HG02588 (cell line): ENCODE measurements around the gene PLXDC1.
A peak's percentile ranks its signal among the peaks of the same experiment; 100 is the strongest.

ENCODE experiments used
- ATAC-seq: cut with Tn5 transposase; IDR thresholded peaks from one replicate; pipeline ENCODE4 v1.9.1; 2021; ENCODE audit warnings: mild to moderate bottlenecking, moderate library complexity; ENCODE audit not compliant: unreplicated experiment

PLXDC1 gene

DNA sequence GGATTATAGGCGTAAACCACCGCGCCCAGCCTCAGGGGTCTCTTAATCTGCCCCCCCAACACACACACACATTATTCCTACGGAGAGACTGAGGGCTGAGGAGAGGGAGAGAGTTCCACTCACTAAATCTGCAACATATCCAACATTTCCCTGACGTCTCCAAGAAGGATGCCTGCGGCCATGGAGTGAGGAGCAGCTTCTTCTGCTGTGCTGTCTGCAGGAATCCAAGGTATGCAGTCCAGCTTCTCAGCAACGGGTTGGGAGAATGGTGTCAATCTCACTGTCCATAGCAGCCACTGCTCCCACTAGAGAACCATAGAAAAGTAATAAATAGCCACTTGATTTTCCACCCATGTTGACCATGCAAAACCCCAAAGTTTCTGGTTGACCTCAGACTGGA lies 5.1 kb upstream of the PLXDC1 start:
- ATAC-seq = no peak

DNA sequence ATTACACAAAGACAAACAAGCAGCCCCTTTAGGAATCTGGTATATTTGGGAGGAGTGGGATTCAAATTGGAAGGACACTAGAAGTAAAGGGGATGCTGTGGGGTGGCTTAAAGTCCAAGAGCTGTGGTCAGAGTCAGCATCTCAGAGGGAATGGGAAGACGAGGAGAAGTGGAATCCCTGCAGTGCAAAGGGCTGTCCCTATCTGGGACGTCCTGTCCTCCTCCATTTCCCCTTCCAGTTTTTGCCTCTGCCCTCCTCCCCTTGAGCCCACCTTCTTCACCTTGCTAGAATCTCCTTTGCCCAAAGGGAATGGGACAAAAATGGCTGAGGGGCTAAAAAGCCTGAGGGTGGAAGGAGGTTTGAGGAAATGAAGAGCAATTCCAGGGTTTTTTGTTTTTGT lies 4.2 kb upstream of the PLXDC1 start:
- no peak for ATAC-seq

DNA sequence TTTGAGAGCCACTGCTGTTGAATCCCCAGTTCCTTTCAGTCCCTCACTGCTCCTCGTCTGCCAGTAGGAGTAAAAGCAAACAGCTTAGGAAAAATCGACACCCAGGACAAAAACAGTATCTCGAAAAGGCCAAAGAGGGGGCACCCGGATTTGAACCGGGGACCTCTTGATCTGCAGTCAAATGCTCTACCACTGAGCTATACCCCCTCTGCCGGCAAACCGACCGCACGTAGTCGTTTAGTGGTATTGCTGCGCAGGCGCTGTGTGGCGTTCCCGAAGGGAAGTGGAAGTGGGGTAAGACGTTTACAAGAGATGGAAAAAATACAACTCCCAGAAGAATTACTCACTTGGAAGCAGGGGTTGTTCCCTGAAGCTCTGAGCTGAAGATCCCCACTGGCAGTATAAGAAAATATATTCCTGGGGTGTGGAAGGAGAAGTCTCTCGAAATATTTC lies 2.2 kb upstream of the PLXDC1 start:
- ATAC-seq = peak; percentile 54

DNA sequence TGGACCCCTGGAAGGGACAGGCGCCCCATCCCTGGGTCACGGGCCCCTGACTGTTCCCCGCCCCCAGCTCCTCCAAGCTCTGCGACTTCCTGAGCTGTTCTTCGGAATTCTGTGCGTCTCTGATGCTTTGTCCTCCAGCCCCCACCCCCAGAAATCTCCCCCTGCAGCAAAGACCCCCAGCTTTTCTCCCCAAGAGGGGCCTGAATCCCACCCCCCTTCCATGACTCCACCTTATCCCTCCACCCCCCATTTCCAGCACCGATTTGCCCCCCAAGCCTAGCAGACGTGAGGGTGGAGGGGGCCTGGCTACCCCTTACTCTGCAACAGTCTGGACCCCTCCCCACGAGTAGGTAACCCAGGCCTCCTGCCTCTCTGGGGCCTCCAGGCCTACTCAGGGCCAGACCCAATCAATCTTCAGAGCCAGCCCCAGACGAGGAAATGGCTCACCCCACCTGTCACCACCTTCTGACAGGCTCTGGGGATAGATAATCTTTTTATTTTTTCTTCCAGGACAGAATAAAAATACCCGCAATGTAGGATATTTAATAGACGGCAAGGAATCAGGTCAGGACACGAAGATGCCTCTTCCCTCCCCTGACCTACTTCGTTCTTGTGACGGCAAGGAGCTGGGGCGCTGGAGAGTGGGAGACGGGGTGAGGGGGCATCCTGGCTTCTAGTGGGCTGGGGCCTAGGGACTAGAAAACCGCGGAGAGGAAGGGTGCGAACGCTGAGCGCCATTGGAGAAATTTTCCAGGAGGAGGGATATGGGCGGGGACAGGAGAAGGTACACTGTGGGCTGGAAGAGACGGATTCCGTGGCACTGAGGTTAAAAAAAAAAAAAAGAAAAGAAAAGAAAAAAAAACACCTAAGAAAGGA lies 744 bp upstream of the PLXDC1 start:
- no peak for ATAC-seq

DNA sequence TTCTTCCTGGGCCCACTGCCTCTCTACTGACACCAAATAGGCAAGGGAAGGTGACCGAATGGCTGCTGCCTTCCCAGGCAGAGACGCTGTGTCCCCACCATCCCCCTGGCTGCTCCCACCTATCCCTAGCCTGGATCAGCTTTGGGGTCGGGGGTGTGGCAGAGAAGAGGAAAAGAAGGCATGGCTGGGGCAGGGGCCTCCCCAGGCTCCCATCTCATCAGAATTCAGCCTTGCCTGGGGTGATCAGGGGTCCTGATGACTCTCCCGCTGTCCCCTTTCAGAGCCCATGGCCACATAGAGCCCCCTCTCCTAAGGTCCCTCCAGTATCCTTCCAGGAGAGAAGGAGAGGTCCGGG lies 665 bp downstream of the PLXDC1 start:
- ATAC-seq = no peak

DNA sequence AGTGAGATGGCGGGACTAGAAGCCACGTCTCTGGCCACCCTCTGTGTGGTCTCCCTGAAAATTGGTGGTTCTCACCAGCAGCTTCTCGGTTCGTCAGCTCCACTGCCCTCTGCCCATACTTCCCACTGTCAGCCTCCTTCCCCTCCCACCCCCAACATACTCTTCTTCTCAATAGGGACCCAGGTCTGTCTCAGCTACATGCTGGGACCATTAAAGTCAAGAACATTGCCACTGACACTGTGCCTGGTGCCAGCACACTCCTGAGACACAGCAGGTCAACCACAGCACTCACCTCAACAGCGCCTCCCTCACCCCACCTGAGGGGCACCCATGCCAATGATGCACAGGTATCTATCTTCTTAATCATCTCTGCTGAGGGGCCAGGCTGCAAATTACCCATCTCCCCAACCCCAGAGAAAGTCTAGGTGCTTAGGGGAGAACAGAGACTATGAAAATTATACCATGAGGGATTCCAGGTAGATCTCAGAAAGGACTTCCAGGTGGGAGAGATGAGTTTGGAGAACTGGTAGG lies 1.3 kb downstream of the PLXDC1 start:
- no peak for ATAC-seq

DNA sequence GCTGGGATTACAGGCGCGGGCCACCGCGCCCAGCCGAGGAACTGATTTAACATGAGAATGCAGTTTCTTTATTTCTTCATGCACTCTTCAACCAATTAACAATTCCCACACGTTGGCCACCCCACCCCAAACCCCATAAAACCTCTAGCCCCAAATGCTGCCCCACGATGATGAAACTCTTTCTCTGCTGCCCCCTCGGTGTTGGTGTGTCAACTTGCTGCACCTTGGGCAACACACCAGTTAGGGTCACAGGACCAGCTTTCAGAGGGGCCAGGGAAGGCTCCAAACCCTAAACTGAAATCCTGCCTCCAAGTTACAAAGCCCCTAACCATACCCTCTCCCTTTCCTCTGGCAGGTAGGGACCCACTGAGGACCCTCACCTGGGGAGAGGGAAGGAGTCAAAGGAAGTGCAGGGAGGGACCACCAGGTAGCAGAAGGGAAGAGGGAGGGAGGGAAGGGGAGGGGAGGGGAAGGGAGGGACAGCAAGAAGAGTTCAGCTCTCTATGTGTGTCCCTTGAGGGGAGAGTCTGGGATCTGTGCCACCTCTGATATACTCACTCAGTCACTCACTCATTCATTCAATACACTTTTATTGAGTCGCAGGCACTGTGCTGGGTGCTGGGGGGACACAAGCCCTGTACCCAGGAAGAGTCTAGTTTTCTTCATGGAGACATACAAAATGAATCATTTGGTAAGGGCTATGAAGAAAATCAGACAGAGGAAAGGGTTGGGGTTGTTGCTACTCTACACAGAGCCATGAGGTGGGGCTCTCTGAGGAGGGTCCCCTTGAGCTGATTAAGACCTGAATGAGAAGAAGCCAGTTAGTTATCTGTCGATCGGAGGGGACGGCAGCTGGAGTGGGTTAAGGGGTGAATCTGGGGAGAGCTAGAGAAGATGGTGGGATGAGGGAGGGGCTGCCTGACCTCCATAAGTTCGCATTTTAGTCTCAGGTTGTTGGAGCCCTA lies 3.9 kb downstream of the PLXDC1 start:
- no peak for ATAC-seq

DNA sequence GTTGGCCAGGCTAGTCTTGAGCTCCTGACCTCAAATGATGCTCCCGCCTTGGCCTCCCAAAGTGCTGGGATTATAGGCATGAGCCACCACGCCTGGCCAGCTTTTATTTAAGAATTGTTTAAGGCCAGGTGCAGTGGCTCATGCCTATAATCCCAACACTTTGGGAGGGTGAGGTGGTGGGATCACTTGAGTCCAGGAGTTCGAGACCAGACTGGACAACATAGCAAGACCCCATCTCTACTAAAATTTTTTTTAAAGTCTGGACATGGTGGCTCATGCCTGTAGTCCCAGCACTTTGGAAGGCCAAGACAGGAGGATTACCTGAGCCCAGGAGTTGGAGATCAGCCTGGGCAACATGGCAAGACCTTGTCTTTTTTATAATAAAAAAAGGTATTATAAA lies 5.2 kb downstream of the PLXDC1 start:
- no peak for ATAC-seq

DNA sequence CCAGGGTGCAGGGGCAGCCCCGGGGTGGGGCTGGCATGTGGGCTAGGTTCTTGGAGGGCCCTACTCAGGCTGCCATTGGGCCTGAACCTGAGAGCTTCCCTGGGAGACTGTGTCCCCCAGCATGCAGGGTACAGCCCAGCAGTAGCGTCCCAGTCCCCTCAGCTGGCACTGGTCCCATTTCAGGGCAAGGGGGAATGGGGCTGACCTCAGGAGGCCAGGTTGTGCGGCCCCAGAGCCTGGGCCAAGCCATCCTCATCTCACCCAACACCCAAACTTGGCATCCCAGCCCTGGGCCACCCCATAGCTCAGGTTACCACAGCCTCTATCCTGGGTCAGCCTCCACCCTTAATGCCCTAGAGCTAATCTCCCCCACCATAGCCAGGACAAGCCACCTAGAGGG lies 6.3 kb downstream of the PLXDC1 start:
- no peak for ATAC-seq

DNA sequence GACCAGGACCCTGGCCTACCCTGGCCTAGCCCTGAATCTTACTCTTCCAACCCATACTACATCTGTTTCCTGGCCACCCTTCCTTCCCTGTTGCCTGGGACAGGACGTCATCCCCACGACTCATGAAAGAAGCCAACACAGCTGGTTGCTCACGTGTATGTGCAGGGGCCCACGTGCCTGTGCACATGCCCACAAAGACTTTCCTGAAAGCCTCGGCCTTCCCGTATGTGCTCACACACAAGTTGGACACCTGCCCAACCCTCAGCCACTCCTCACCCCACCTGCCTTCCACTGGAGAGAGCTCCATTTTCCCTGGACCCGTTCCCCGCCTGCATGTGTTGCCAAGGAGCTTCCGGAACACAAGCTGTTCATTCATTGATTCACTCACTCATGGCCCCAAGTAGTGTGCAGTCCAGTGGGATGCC lies 7.0 kb downstream of the PLXDC1 start:
- no peak for ATAC-seq

DNA sequence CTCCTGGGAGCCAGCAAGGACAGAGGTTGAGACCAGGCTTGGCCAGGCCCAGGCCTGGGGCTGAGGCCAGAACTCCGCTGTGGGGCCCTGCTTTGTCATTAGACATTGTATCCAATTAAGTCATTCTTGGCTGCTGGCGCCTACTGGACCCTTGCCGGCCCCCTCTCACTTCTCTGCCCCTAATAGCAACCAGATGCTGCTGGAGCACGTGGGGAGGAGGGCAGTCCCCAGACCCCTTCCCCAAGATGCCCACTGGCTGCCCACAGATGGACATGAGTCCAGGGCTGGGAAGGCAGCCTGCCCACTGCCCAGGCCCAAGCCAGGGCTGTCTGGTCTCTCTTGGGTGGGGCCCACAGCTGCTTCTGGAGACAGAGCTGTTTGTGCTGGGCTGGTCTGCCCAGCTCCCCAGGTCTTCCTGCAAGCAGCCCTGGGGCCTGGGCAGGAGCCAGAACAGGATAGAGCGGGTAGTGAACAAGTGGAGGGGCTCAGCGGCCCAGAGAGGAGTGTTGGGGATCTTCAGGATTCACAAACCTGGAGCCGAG lies 7.8 kb downstream of the PLXDC1 start:
- no peak for ATAC-seq

DNA sequence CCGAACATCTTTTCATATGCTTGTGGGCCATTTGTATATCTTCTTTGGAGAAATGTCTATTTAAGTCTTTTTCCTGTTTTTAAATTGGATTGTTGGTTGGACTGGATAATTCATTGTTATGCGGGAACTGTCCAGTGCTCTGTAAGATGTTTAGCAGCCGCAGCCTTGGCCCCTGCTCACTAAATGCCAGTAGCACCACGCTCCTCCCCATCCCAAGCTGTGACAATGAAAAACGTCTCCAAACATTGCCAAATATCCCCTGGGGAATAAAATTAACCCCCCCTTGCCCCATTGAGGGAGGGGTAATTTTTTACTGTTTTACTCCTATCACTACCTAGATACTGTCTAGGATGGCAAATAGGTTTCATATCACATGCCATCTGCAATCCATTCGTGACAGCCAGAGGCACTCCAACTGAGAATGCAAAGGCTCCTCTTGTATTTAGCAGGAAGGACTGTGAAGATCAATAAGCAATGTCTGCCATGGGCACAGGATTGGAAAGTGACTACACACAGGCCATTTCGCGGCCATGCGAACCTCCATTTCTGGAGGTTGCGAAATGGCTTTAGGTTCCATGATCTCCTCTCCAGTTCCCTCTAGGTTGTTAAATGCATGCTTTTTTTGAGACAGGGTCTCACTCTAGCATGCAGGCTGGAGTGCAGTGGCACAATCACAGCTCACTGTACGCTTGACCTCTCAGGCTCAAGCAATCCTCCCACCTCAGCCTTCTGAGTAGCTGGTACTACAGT lies 9.3 kb downstream of the PLXDC1 start:
- ATAC-seq = no peak

DNA sequence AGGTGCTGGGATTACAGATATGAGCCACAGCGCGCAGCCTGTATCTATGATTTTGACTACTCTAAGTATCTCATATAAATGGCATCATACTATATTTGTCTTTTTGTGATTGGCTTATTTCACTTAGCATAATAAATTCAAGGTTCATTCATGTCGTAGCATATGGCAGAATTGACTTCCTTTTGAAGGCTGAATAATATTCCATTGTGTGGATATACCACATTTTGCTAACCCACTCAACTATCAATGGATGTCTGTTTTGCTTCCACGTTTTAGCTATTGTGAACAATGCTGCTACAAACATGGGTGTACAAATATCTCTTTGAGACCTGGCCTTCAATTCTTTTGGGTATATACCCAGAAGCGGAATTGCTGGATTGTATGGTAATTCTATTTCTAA lies 10.1 kb downstream of the PLXDC1 start:
- no peak for ATAC-seq

DNA sequence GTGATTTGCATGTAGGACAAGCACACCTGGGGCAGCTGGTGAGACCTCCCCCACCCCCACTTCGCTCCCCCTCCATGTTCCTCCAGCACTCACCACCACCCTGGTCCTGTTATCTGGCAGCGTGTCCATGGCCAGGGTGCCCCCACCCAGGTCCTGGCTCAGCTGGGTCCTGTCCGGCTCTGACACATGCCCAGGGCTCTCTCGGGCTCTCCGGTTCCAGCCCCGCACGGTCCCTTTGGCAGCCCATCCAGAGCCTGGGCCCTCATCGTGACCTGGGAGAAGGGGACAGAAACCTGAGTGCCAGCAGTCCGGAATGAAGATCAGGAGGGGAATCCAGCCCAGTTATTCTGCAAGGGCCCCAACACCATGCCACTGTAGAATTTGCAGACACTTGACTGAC lies 11.9 kb downstream of the PLXDC1 start:
- ATAC-seq = no peak

DNA sequence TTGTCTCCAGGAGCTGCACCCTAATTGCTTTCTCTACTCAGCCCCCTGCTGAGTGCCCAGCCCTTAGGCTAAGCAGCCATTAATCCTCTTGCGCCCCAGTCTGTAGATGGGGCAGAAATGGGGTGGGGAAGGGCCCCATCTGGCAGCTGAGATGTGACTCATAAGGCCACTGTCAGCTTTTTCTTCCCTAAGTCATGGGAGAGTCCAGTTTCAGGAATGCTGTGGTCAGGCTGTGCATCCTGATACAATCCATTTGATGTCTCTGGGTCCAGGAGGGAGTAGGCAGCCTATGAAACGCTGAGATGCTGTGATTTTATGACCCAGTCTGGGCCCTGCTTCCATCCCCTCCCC lies 12.3 kb downstream of the PLXDC1 start:
- no peak for ATAC-seq

DNA sequence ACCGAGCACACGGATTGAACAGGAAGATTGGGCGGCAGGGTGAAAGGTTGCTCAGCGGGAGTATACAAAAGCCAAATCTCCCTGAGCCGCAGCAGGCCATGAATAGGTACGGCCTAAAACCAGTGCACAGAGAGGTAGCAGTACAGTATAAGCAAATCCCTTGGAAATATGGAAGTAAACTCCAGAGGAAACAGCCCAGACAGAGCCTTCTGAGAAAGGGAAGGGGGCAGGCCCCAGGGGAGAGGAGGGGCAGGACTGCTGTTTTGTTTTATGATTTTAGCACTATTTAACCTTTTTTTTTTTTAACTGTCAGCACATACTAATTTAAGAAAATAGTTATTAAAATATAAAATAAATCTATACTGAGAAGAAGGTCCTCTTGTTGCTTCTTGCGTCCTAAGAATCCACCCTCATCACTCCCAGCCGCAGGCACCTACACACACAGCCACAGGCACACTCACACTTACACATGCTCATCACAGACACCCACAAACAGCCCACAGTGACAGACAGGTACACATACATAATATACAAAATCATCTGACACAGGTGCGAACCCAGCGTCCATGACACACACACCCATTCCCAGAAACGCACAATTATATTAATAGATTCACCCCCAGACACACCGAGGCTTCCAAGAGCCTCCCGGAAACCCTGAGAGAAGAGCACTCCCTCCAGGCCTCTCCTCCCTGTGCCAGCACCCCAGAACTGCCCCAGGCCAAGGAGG lies 12.8 kb downstream of the PLXDC1 start:
- no peak for ATAC-seq

DNA sequence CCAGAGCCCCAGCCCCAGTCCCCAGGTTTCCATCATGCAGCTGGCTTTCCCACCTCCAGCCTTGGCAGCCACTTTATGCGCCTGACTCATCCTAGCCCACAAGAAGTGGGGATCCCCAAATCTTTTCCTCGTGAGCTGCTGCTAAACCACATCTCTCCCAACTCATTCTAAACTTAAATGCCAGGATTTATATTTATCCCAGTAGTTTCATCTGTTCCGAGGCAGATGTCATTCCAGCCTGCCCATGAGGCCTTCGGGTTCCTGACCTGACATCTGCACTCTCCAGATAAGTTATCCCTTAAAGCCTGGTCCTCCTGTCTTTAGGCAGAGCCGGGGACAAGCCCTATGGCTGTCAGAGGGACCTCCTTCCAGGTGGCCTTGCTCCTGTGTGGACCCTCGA lies 16.6 kb downstream of the PLXDC1 start:
- no peak for ATAC-seq

DNA sequence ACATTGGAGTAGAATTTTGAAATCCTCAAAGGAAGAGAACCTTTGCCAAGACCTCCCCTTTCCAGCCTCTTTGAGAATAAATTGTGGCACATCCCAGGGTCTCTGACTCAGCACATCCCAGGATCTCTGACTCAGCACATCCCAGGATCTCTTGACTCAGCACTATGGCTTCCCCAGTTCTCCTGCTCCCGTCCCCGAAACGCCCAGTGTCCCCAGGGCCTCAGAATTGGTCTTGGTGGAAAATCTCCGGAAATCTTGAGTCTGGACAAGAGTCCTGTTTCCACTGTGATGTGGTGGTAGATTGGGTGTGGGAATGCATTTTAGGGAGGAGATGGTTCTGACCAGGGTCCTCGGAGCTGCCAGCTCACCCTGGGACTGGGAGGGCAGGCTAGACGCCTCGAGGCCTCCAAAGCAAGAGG lies 19.2 kb downstream of the PLXDC1 start:
- no peak for ATAC-seq

DNA sequence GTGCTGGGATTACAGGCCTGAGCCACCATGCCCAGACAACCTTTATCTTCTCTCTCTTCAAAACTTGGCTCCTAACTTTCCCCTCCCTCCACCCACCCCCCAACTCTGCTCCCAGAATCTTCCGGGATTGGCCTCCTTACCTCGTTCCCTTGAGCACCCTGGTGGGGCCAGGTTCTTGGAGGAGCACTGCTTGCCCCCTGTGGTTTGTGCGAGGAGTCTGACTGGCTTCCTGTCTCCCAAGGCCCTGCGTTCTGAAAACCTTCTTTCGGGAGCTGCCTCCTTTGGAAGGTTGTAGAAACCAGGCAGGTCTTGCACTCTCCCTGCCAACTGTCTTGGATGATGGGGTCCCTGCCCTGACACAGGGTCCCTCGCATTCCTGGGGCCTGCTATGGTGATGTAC lies 19.8 kb downstream of the PLXDC1 start:
- ATAC-seq = no peak

DNA sequence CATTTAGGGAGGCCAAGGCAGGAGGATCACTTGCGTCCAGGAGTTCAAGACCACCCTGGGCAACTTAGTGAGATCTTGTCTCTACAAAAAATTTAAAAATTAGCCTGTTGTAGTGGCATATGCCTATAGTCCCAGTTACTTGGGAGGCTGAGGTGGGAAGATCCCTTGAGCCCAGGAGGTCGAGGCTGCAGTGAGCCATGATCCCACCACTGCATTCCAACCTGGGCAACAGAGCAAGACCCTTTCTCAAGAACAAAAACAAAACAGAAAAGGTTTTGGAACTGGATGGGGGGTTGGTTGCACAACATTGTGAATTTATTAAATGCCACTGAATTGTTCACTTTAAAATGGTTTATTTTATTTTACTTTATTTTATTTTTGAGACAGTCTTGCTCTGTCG lies 21.2 kb downstream of the PLXDC1 start:
- ATAC-seq = no peak
